ENCODE data around the gene POP4. TPM values are rescaled to one million over a fixed set of nuclear protein-coding genes. Genes with fewer than 3 reads are reported as not detected.

The POP4 gene
- total RNA-seq, 4 donors from 2014 or later: 52.8 to 73.5 (median 71.5) TPM

- 77% methylated on average over 6 of the region's 6 CpGs for WGBS
- H3K4me1 ChIP-seq: no peaks in the 10 kb centered on the region
- intact Hi-C loops (cut with DNase I): no loop called here
- H3K4me3 ChIP-seq: no peak overlapping the region
- H3K9me3 ChIP-seq: no peaks in the 10 kb centered on the region
- no peaks in the 10 kb centered on the region for H3K36me3 ChIP-seq
- H3K27ac ChIP-seq (replicated peaks in 1 of 4): no peak overlapping the region
- no peak for DNase-seq (ENCODE audit: extremely low spot score)
- TF ChIP-seq POLR2AphosphoS5 (IDR thresholded peaks at IDR 0.05): no peak
- peaks cover 0 to 77% (median 0%) of the 10 kb centered on the region in 4 donors for H3K27me3 ChIP-seq
Observed at GRCh38 chr19:29571181-29571580, 34.9 kb upstream of the POP4 start.

- Histone ChIP-seq H3K4me1 (no peaks in the 10 kb centered on the region), H3K36me3 (no peaks in the 10 kb centered on the region), H3K9me3 (no peaks in the 10 kb centered on the region), H3K4me3 (no peak overlapping the region), H3K27me3 (peaks cover 0 to 76% (median 0%) of the 10 kb centered on the region in 4 donors), H3K27ac (replicated peaks in 1 of 4) (no peak overlapping the region)
- DNase-seq (ENCODE audit: extremely low spot score): no peak
- TF ChIP-seq EP300 (IDR thresholded peaks at IDR 0.05) (no peak), CTCF (IDR thresholded peaks at IDR 0.05) (no peak)
- intact Hi-C loops (cut with DNase I): no loop called here
- 58% methylated on average over 7 of the region's 7 CpGs for WGBS
Observed at GRCh38 chr19:29573486-29573885, 32.6 kb upstream of the POP4 start.

- Histone ChIP-seq H3K27ac (replicated peaks in 1 of 4) (no peak overlapping the region), H3K27me3 (peaks cover 0 to 79% (median 0%) of the 10 kb centered on the region in 4 donors), H3K36me3 (no peaks in the 10 kb centered on the region), H3K9me3 (no peaks in the 10 kb centered on the region), H3K4me3 (no peak overlapping the region), H3K4me1 (no peaks in the 10 kb centered on the region)
- TF ChIP-seq POLR2A (IDR thresholded peaks at IDR 0.05; ENCODE audit: low read depth) (no peak), EP300 (IDR thresholded peaks at IDR 0.05) (no peak), CTCF (IDR thresholded peaks at IDR 0.05) (no peak), POLR2AphosphoS5 (IDR thresholded peaks at IDR 0.05) (no peak)
- DNase-seq (ENCODE audit: extremely low spot score): no peak
- WGBS: 71% methylated on average over 3 of the region's 3 CpGs
- intact Hi-C loops (cut with DNase I): no loop called here
Observed at GRCh38 chr19:29574510-29574909, 31.6 kb upstream of the POP4 start.

- intact Hi-C loops (cut with DNase I): no loop called here
- no peak for DNase-seq (ENCODE audit: extremely low spot score)
- Histone ChIP-seq H3K4me3 (no peak overlapping the region), H3K4me1 (no peaks in the 10 kb centered on the region), H3K9me3 (peaks cover 0 to 3% (median 1%) of the 10 kb centered on the region in 4 donors), H3K27me3 (peaks cover 0 to 89% (median 0%) of the 10 kb centered on the region in 4 donors), H3K27ac (replicated peaks in 1 of 4) (no peak overlapping the region), H3K36me3 (no peaks in the 10 kb centered on the region)
- no peak for TF ChIP-seq EP300 (IDR thresholded peaks at IDR 0.05)
- TF ChIP-seq POLR2AphosphoS5 (IDR thresholded peaks at IDR 0.05): no peak
- no peak for TF ChIP-seq CTCF (IDR thresholded peaks at IDR 0.05)
- no peak for TF ChIP-seq POLR2A (IDR thresholded peaks at IDR 0.05; ENCODE audit: low read depth)
- WGBS: 41% methylated on average over 13 of the region's 14 CpGs
Observed at GRCh38 chr19:29576046-29576606, 30.0 kb upstream of the POP4 start.

GRCh38 chr19:29576761-29577648, 29.1 kb upstream of the POP4 start:
- H3K27me3 ChIP-seq: peaks cover 0 to 85% (median 0%) of the 10 kb centered on the region in 4 donors
- 71% methylated on average over 10 of the region's 15 CpGs for WGBS
- DNase-seq (ENCODE audit: extremely low spot score): no peak

More at GRCh38 chr19:29576761-29577648, 29.1 kb upstream of the POP4 start:
- no peak overlapping the region for H3K4me3 ChIP-seq
- H3K36me3 ChIP-seq: no peaks in the 10 kb centered on the region
- no peaks in the 10 kb centered on the region for H3K4me1 ChIP-seq
- H3K27ac ChIP-seq (replicated peaks in 1 of 4): no peak overlapping the region
- intact Hi-C loops (cut with DNase I): no loop called here
- no peak for TF ChIP-seq CTCF (IDR thresholded peaks at IDR 0.05)
- no peak for TF ChIP-seq EP300 (IDR thresholded peaks at IDR 0.05)
- no peak for TF ChIP-seq POLR2A (IDR thresholded peaks at IDR 0.05; ENCODE audit: low read depth)
- TF ChIP-seq POLR2AphosphoS5 (IDR thresholded peaks at IDR 0.05): no peak
- H3K9me3 ChIP-seq: peaks cover 0 to 8% (median 3%) of the 10 kb centered on the region in 4 donors

Measured in esophagus muscularis mucosa (tissue), 4 donors.